Endothelial cell of umbilical vein (primary cell): Measurements from ENCODE around the gene MARVELD1. TPM values are rescaled to one million over a fixed set of nuclear protein-coding genes. Genes with fewer than 3 reads are reported as not detected.

Source experiments
- BruUV-seq: library from RNA; stranded (reverse); fragments of 400-500 nt; replicated peaks from 2 replicates; lab custom pipeline; 2021; lab: Mats Ljungman, UMichigan
- CTCF ChIA-PET: fragments of 300-600, 350-600 bp; sonication (Branson Sonifier 250); formaldehyde crosslinking; loops from one replicate; lab custom pipeline; 2021; ENCODE audit warnings: antibody characterized with exemption, inconsistent platforms; lab: Charles Lee
- POLR2A ChIA-PET: fragments of 300-600, 350-600 bp; sonication (Branson Sonifier 250); formaldehyde crosslinking; loops from one replicate; lab custom pipeline; 2021; ENCODE audit warnings: antibody characterized with exemption, inconsistent platforms; lab: Charles Lee
- DNase-seq: peaks from one replicate; pipeline ENCODE4 v3.0.0-alpha.2; 2011; ENCODE audit warnings: low read depth, low spot score
- FAIRE-seq: peaks from 2 replicates; lab custom pipeline; 2011; peaks lifted over from hg19 to GRCh38; lab: Jason Lieb, UNC
- H2AFZ ChIP-seq: 2 replicates; pipeline ENCODE4 v1.6.0; 2012; ENCODE audit warnings: low read depth, low read length, control low read depth, inconsistent platforms
- H3K27ac ChIP-seq: 2 replicates; pipeline ENCODE4 v1.5.1; 2011; ENCODE audit warnings: low read depth, mild to moderate bottlenecking, control low read depth, low read length, moderate library complexity; ENCODE audit not compliant: insufficient read depth
- H3K27me3 ChIP-seq, 2 experiments: 2 replicates each; pipeline versions ENCODE4 v1.6.0 to v1.6.1; 2011; ENCODE audit warnings: low read length in 2 of 2, mixed read lengths in 1 of 2; ENCODE audit not compliant: control insufficient read depth in 2 of 2, insufficient read depth in 2 of 2
- H3K36me3 ChIP-seq, 2 experiments: 2 replicates in 1 of 2; 3 replicates in 1 of 2; pipeline ENCODE4 v1.5.1; 2011; ENCODE audit warnings: low read length in 2 of 2, mild to moderate bottlenecking in 1 of 2, moderate library complexity in 1 of 2; ENCODE audit not compliant: control insufficient read depth in 2 of 2, insufficient read depth in 2 of 2; ENCODE audit errors: extremely low read depth in 1 of 2
- H3K4me1 ChIP-seq: 3 replicates; pipeline ENCODE4 v1.5.1; 2011; ENCODE audit warnings: mild to moderate bottlenecking, low read length; ENCODE audit not compliant: control insufficient read depth, insufficient read depth; ENCODE audit errors: extremely low read depth
- H3K4me2 ChIP-seq: 2 replicates; pipeline ENCODE4 v1.6.1; 2011; ENCODE audit warnings: low read length, control low read depth, mixed read lengths; ENCODE audit not compliant: insufficient read depth
- H3K4me3 ChIP-seq, 3 experiments: fragments of 200-600 bp in 1 of 3; sonication (generic), shearing (Covaris generic) in 1 of 3; replicated peaks in 1 of 3; 2 replicates each; pipeline ENCODE4 v1.5.1; 2011 to 2016; ENCODE audit warnings: control low read depth in 3 of 3, low read length in 3 of 3, mild to moderate bottlenecking in 2 of 3, inconsistent platforms in 1 of 3, low read depth in 1 of 3, moderate library complexity in 1 of 3; ENCODE audit not compliant: insufficient read depth in 1 of 3
- H3K79me2 ChIP-seq: 2 replicates; pipeline ENCODE4 v1.6.0; 2012; ENCODE audit warnings: low read length, inconsistent platforms; ENCODE audit not compliant: control insufficient read depth, insufficient read depth
- H3K9ac ChIP-seq: replicated peaks from 2 replicates; pipeline ENCODE3; 2011; ENCODE audit warnings: low read length, control low read depth; ENCODE audit not compliant: insufficient read depth; ENCODE audit errors: extremely low read depth
- H3K9me1 ChIP-seq: replicated peaks from 3 replicates; pipeline ENCODE4 v1.6.0; 2011; ENCODE audit warnings: mild to moderate bottlenecking, low read length; ENCODE audit not compliant: control insufficient read depth, insufficient read depth; ENCODE audit errors: extremely low read depth
- H3K9me3 ChIP-seq: replicated peaks from 2 replicates; pipeline ENCODE4 v1.5.1; 2012; ENCODE audit warnings: low read length, inconsistent platforms; ENCODE audit not compliant: control insufficient read depth, insufficient read depth
- H4K20me1 ChIP-seq: replicated peaks from 2 replicates; pipeline ENCODE3; 2011; ENCODE audit warnings: mild to moderate bottlenecking, low read length; ENCODE audit not compliant: control insufficient read depth, insufficient read depth; ENCODE audit errors: extremely low read depth
- CTCF ChIP-seq, 2 donors: IDR thresholded peaks; 1 replicate in 1 of 2; 2 replicates in 1 of 2; pipeline ENCODE4 v1.5.1; 2011; ENCODE audit warnings: low read length in 2 of 2, mild to moderate bottlenecking in 2 of 2, moderate library complexity in 2 of 2, control low read depth in 1 of 2, inconsistent platforms in 1 of 2, low read depth in 1 of 2; ENCODE audit not compliant: insufficient read depth in 1 of 2; ENCODE audit errors: extremely low read depth in 1 of 2
- EZH2 ChIP-seq: IDR thresholded peaks from 2 replicates; pipeline ENCODE4 v1.6.1; 2012; ENCODE audit warnings: borderline replicate concordance, low read depth, mild to moderate bottlenecking, moderate library complexity, low read length, inconsistent platforms; ENCODE audit not compliant: severe bottlenecking
- FOS ChIP-seq: IDR thresholded peaks from 2 replicates; pipeline ENCODE4 v1.6.1; 2011; ENCODE audit warnings: mild to moderate bottlenecking, low read length, moderate library complexity, borderline replicate concordance; ENCODE audit not compliant: insufficient read depth
- GATA2 ChIP-seq: IDR thresholded peaks from 2 replicates; pipeline ENCODE4 v1.7.0; 2011; ENCODE audit warnings: low read depth, mild to moderate bottlenecking, moderate library complexity, mixed read lengths, low read length; ENCODE audit not compliant: insufficient read length, insufficient read depth
- JUN ChIP-seq: IDR thresholded peaks from 2 replicates; pipeline ENCODE4 v1.6.1; 2011; ENCODE audit warnings: borderline replicate concordance, low read depth; ENCODE audit not compliant: insufficient read length, insufficient read depth
- MAX ChIP-seq: IDR thresholded peaks from 2 replicates; pipeline ENCODE4 v1.6.1; 2011; ENCODE audit not compliant: insufficient read depth, insufficient read length
- MYC ChIP-seq: IDR thresholded peaks from one replicate; pipeline ENCODE4 v1.6.1; 2011; ENCODE audit warnings: mild to moderate bottlenecking, low read depth, low read length
- POLR2A ChIP-seq: IDR thresholded peaks from 2 replicates; pipeline ENCODE4 v1.6.1; 2012; ENCODE audit warnings: low read depth, mild to moderate bottlenecking, control low read depth, low read length
- POLR2AphosphoS5 ChIP-seq: IDR thresholded peaks from 2 replicates; pipeline ENCODE4 v1.6.1; 2012; ENCODE audit warnings: low read depth, mild to moderate bottlenecking, control low read depth, low read length, moderate library complexity; ENCODE audit not compliant: insufficient read depth
- dilution Hi-C: fragments of 300-500 bp; cut with MboI; formaldehyde crosslinking; loops from one replicate; pipeline ENCODE4 v1.15.0; 2019; ENCODE audit warnings: low sequenced_read_pairs; ENCODE audit not compliant: extremely low pct_ligation_motif_present
- intact Hi-C: fragments of 100-400 bp; cut with micrococcal nuclease; formaldehyde crosslinking; loops from one replicate; pipeline ENCODE4 v1.10.0; 2022
- polyA plus RNA-seq, 4 experiments: library from polyadenylated mRNA; depleted of rRNA in 3 of 4; stranded (reverse) in 3 of 4; unstranded in 1 of 4; fragments of >200 nt; gene quantifications; 2 replicates each; pipeline versions ENCODE4 v1.2.1 to v1.2.3, GENCODE V29; 2011 to 2012; ENCODE audit warnings: missing spikeins in 1 of 4
- total RNA-seq: library from RNA; stranded (reverse); gene quantifications from 2 replicates; pipeline ENCODE4 v1.2.3, GENCODE V29; 2021

The MARVELD1 gene
- total and polyA plus RNA-seq, 2 donors (not counting 3 experiments of a cell fraction or from before 2014, with no cell fraction given) = 67.3 to 78.3 TPM

- intact Hi-C loops (no loop called here), dilution Hi-C loops (no loop called here)
- Histone ChIP-seq H2AFZ (no peak overlapping the region), H3K4me1 (peaks cover 11% of the 10 kb centered on the region), H3K9ac (no peak overlapping the region), H3K36me3 (peaks cover 0 to 7% of the 10 kb centered on the region in 2 experiments), H3K9me3 (no peaks in the 10 kb centered on the region), H3K27me3 (no peaks in the 10 kb centered on the region), H4K20me1 (no peaks in the 10 kb centered on the region), H3K4me3 (no peak overlapping the region), H3K9me1 (no peaks in the 10 kb centered on the region), H3K4me2 (no peak overlapping the region), H3K79me2 (no peaks in the 10 kb centered on the region), H3K27ac (no peak overlapping the region)
- ChIA-PET POLR2A (no interaction called here), CTCF (interaction anchor here (2.8 kb wide), 2 partner anchors 20 to 27 kb away, joined by 22 to 24 read pairs; no protein-coding TSS in a partner anchor)
- TF ChIP-seq CTCF (IDR thresholded peaks at IDR 0.05; ENCODE audit: extremely low read depth in 1 of 2, insufficient read depth in 1 of 2, low read depth in 1 of 2, low read length in 2 of 2) (no peak), POLR2AphosphoS5 (no peak), MYC (no peak), EZH2 (no peak), FOS (no peak), MAX (no peak), JUN (no peak), GATA2 (no peak), POLR2A (no peak)
- BruUV-seq = no TSS peak
- FAIRE-seq (no peak), DNase-seq (no peak)
Observed at GRCh38 chr10:97682042-97682441, 31.5 kb upstream of the MARVELD1 start.
